ENCODE data around the gene RBFOX1.

RBFOX1 gene

DNA sequence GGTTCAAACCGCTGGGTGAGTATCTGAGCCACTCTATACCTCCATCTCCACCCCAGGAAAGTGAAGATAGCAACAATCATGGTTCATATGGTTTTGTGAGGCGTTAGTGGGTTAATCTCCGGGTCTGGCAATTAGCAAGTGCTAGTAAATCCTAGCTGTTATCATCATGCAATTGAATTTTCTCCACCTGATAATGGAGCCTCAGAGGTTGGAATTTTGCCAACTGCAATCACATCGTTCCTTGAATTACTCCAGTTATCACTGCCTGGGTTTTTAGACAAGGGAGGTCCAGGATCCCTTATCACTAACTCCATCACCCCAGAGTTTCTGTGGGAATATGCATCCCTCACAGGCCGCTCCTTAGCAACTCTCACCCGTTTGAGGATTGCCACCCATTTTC, 311.5 kb downstream of the RBFOX1 start:
- TF ChIP-seq, protein P1, sequence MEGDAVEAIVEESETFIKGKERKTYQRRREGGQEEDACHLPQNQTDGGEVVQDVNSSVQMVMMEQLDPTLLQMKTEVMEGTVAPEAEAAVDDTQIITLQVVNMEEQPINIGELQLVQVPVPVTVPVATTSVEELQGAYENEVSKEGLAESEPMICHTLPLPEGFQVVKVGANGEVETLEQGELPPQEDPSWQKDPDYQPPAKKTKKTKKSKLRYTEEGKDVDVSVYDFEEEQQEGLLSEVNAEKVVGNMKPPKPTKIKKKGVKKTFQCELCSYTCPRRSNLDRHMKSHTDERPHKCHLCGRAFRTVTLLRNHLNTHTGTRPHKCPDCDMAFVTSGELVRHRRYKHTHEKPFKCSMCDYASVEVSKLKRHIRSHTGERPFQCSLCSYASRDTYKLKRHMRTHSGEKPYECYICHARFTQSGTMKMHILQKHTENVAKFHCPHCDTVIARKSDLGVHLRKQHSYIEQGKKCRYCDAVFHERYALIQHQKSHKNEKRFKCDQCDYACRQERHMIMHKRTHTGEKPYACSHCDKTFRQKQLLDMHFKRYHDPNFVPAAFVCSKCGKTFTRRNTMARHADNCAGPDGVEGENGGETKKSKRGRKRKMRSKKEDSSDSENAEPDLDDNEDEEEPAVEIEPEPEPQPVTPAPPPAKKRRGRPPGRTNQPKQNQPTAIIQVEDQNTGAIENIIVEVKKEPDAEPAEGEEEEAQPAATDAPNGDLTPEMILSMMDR (IDR thresholded peaks at IDR 0.05; ENCODE audit: control extremely low read depth, extremely low read depth, low read depth, missing control alignments) = no peak
- no peak for DNase-seq (ENCODE audit: extremely low spot score)
- ChIA-PET CTCF (no interaction called here), POLR2A (no interaction called here)

DNA sequence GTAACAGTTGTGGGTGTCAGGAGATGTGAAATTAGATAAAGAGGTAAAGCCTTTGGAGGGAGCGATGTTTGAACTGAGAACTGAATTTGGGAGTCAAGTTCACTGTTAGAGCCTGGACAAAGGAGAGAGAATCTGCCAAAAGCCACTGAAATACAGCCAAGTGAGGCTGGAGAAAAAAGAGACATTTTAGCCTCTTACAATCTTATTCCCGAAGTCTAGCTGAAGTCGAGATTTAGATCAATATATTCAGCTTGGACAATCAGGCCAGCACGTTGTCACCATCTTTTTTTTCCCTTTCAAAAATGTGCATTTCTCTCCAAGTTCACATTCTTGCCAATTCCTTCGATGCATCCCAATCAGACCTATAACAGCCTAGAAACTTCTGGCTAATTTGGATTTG, 312.2 kb downstream of the RBFOX1 start:
- DNase-seq (ENCODE audit: extremely low spot score) = no peak
- ChIA-PET CTCF (interaction anchor here (0.7 kb wide), 1 partner anchor 417 kb away, joined by 3 read pairs; no protein-coding TSS in a partner anchor), POLR2A (no interaction called here)
- TF ChIP-seq, protein P1 (IDR thresholded peaks at IDR 0.05; ENCODE audit: control extremely low read depth, extremely low read depth, low read depth, missing control alignments) = no peak

DNA sequence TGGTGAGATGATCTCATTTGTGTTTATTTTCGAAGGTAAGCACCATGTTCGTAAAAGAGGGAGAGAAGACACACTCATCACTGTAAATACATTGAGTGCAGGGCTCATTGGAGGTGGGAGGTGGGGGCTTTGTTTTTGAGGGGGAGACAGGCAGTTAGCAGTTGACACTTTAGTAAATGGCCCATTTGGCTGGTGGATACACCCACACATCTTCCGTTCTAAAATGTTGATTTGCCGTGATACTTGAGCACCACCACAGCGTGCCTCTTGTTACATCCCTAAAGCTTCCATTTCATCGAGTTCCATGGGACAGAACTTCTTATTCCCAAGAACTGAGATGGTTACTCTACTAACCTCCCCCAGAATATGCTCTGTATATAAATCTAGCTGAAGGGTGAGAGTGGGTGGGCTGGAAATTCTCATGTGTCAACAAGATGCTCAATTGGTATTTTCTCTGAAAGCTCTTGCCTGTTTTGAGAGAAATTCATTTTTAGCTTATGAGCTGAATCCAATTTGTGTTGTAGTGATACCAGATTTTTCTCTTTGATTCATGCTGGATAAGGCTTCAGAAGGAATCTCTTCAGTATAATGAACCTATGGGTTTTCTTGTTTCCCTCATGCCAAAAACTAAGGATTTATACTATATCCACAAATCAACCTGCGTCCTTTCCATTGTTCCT, 314.3 kb downstream of the RBFOX1 start:
- ChIA-PET CTCF (no interaction called here), POLR2A (no interaction called here)
- TF ChIP-seq, protein P1 (IDR thresholded peaks at IDR 0.05; ENCODE audit: control extremely low read depth, extremely low read depth, low read depth, missing control alignments) = no peak
- DNase-seq (ENCODE audit: extremely low spot score) = no peak

DNA sequence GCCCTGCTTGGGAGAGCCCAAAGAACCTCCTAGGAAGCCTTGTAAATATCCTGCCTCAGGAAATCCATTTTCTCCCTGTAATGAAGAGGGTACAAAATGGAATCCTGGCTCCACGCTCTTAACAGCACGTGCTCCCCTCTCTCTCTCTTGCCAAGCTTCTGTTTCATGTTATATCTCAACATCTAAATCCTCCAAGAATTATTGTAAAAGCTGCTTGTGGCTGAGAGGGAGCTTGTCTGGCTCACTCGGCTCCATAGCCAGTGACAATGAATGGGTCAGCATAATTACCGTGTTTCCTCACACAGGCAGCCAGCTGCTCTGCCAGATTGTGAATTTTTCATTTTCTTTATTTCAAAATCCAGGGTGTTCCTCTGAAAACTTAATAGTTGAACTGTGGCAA, 317.8 kb downstream of the RBFOX1 start:
- ChIA-PET POLR2A (no interaction called here), CTCF (no interaction called here)
- TF ChIP-seq, protein P1 (IDR thresholded peaks at IDR 0.05; ENCODE audit: control extremely low read depth, extremely low read depth, low read depth, missing control alignments) = no peak
- DNase-seq (ENCODE audit: extremely low spot score) = no peak

DNA sequence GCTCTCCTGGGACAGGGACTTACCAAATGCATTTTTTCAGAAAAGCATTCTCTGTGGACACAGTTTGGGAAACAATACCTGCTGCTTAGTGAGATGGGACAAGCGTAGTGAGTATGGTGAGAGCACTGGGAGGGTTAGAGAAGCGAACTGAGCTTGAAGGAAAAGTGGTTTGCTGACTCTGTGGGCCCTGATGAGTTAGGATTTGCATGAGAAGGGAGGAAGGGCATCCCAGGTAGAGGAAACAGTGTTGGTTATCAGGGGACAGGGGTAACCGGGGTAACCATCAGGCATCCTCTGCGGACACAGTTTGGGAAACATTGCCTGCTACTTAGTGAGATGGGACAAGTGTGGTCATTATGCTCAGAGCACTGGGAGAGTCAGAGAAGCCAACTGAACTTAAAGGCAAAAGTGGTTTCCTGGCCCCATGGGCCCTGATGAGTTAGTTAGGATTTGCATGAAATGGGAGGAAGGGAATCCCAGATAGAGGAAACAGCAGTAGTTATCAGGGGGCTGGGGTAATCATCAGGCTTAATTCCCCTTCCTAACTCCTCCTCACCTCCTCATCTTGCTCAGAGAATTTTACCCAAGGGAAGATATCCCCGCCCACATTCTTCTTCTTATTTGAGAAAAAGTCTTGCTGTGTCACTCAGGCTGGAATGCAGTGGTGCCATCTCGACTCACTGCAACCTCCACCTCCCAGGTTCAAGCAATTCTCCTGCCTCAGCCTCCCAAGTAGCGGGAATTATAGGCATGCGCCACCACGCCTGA, 319.3 kb downstream of the RBFOX1 start:
- TF ChIP-seq, protein P1 (IDR thresholded peaks at IDR 0.05; ENCODE audit: control extremely low read depth, extremely low read depth, low read depth, missing control alignments) = no peak
- ChIA-PET POLR2A (no interaction called here), CTCF (no interaction called here)
- no peak for DNase-seq (ENCODE audit: extremely low spot score)

DNA sequence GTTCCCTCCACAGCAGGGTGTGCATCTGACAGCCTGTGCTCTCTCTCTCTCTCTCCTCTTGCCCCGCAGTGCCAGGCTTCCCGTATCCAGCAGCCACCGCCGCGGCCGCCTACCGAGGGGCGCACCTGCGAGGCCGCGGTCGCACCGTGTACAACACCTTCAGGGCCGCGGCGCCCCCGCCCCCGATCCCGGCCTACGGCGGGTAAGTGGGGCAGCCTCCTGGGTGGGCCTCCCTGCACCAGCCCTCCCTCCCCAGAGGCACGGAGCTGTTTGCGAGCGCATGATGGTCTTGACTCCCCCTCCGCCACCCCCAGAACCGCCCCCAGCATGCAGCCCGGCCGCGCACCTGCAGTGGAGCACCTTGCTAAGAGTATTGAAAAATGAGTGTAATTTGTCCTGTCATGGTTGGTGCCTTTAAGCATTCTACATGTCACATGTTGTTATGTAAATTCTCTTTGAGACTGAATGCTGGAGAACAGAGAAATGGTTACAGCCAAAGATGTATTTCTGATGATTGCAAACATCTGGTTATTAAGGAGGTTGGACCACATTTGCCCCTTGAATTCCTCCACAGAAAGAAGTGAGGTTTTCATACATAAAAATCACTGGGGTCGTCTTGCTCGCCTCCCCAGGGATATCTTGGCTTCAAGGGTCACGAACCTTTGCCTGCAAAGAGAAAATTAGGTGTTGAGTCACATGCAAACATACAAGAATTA, 321.3 kb downstream of the RBFOX1 start:
- POLR2A ChIA-PET = no interaction called here
- TF ChIP-seq, protein P1 (IDR thresholded peaks at IDR 0.05; ENCODE audit: control extremely low read depth, extremely low read depth, low read depth, missing control alignments) = no peak
- CTCF ChIA-PET = no interaction called here
- no peak for DNase-seq (ENCODE audit: extremely low spot score)

All from GM10248 (cell line).